Renal pelvis (tissue), 4 donors: Measurements from ENCODE around the gene HRAS. TPM values are rescaled to one million over a fixed set of nuclear protein-coding genes. Genes with fewer than 3 reads are reported as not detected.
A peak's percentile ranks its signal among the peaks of the same experiment; 100 is the strongest.
"Not testable (repeated sequence)": the region's sequence is repeated elsewhere in the genome, so short reads cannot be mapped to it uniquely, and the experiment has no call there.

Experiments
- DNase-seq: peaks from one replicate; pipeline ENCODE4 v3.0.0-alpha.2; 2013
- polyA plus RNA-seq, 3 donors: library from polyadenylated mRNA; unstranded; fragments of 120-200 nt; gene quantifications; one replicate each; pipeline ENCODE4 v1.2.1, GENCODE V29; 2013; ENCODE audit not compliant: insufficient read length in 3 of 3

The HRAS gene
- polyA plus RNA-seq, 3 donors, result 48.3 to 62.5 (median 56.2) TPM

DNA sequence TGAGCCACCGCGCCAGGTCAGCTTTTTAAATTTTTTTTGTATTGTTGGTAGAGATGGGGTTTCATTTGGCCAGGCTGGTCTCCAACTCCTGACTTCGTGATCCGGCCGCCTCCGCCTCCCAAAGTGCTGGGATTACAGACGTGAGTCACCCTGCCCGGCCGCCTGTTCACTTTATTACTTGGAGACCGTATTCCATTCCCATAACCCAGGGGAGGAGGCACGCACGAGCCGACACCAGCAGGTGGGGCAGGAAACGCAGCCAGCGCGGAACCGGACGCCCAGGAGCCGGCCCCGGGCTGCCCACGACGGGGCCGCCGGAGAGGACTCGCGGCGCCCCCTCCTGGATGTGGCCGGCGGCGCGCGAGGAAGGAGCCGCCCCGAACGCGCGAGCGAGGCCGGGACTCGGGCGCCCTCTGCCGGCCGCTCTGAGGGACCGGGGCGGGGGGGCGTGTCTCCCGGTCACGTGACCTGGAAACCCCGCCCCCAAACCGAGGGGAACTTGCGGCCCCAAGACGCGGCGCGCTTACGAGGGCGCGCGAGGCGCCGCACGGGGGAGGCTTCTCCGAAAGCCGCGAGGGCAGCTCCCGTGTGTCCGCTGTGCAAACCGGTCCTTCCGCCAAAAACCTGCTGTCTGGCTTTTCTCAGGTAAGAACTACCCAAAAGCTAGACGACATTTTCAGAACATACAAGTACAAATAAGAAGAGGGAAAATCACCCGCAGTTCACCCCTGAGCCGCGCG lies 16.7 kb downstream of the HRAS start:
- peak; percentile 73 for DNase-seq

DNA sequence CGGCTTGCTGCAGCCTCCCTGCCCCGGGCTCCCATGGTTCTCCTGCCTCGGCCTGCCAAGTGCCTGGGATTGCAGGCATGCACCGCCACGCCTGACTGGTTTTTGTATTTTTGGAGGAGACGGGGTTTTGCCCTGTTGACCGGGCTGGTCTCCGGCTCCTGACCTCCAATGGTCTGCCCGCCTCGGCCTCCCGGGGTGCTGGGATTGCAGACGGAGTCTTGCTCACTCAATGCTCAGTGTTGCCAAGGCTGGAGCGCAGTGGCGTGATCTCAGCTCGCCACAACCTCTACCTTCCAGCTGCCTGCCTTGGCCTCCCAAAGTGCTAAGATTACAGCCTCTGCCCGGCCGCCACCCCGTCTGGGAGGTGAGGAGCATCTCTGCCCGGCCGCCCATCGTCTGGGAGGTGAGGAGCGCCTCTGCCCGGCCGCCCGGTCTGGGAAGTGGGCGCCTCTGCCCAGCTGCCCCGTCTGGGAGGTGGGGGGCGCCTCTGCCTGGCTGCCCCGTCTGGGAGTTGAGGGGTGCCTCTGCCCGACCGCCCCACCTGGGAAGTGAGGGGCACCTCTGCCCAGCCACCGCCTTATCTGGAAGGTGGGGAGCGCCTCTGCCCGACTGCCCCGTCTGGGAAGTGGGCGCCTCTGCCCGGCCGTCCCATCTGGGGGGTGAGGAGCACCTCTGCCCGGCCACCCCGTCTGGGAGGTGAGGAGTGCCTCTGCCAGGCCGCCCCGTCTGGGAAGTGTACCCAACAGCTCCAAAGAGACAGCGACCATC lies 18.3 kb downstream of the HRAS start:
- not testable (repeated sequence) for DNase-seq

DNA sequence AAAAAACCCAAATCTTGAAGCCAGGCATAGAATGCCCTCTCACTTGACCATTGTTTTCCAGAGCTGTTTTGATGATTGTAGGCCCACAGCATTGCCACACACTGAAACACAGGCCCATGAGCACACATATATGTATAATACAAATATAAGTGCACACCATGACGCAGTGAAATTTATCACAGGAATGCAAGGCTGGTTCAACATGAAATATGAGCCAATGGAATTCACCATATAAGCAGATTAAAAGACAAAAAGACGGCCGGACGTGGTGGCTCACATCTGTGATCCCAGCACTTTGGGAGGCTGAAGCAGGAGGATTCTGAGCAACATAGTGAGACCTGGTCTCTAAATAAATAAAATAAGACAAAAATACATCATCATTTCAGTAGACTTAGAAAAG lies 19.0 kb downstream of the HRAS start:
- DNase-seq, result no peak

DNA sequence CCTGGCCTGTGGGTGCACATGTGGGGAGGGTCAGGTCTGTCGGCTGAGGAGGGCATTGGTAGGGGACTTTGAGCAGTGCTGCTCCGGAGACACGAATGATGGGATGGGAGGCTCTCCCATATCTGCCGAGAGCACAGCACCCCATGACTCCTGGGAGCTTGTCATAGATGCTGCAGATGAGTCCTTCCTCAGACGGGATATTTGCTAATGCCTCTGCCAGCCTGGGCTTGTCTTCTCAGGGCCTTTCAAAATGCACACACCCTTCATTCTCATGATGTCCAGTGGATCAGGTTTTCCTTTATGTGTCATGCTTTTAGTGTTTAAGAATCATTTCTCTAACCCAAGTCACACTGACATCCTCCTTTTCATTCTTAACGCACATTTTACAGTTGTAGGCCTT lies 20.2 kb downstream of the HRAS start:
- DNase-seq, result no peak

GRCh38 chr11:514606-515005 lies 20.8 kb downstream of the HRAS start:
- no peak for DNase-seq

- no peak for DNase-seq
These were observed 22.4 kb downstream of the HRAS start for GRCh38 chr11:512761-513595.

DNA sequence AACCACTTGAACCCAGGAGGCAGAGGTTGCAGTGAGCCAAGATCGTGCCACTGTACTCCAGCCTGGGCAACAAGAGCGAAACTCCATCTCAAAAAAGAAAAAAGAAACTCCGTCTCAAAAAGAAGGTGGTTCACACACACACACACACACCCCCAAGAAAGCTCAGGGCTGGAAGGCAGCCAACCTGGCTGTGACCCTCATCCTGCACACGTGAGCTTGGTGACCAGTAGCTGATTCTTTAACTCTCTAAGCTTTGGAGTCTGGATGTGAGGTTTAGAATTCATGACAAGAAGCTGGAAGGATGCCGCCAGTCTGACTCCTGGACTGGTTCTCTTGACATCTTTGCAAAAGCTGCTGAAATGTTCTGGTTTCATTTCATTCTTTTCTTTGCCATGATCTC lies 26.4 kb downstream of the HRAS start:
- no peak for DNase-seq

- no peak for DNase-seq
These were observed 27.5 kb downstream of the HRAS start for GRCh38 chr11:507727-508515.

DNA sequence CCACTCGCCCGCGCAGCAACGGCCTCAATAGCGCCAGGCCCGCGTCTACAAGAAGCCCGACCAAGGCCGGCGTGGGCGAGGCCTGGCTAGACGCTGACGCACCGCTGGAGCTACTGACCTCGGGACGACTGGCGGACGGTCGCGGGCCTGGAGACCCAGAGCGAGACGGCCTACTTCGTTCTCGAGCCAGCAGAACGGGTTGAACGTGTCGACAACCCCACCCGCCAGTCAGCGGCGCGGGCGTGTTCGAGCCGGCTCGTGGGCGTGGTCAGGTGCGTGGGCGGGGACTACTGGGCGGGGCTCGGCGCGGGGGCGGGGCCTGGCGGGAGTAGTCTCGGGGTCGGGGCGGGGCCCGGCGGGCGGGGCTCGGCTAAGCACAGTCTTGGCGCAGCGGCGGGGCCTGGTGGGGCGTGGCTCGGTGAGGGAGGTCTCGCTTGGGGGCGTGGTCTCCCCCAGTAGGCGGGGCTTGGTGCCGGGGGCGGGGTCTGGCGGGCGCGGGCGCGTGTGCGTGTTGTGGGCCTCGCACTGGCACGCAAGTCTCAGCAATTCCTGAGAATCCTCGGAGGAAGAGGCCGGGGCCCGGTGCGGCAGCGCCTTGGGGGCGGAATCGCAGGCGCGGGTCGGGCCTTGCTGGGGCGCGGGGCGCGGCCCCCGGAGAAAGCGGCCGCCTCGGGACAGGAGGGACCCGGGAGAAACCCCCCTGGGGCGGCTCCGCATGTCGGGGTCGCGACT lies 28.2 kb downstream of the HRAS start, which contains the start of gene RNH1:
TSS of gene RNH1 (minus strand) at position 248 of the 732 bp plus-strand sequence. CDS start 5,080 bp downstream, outside the sequence.
- peak; percentile 91 for DNase-seq

DNA sequence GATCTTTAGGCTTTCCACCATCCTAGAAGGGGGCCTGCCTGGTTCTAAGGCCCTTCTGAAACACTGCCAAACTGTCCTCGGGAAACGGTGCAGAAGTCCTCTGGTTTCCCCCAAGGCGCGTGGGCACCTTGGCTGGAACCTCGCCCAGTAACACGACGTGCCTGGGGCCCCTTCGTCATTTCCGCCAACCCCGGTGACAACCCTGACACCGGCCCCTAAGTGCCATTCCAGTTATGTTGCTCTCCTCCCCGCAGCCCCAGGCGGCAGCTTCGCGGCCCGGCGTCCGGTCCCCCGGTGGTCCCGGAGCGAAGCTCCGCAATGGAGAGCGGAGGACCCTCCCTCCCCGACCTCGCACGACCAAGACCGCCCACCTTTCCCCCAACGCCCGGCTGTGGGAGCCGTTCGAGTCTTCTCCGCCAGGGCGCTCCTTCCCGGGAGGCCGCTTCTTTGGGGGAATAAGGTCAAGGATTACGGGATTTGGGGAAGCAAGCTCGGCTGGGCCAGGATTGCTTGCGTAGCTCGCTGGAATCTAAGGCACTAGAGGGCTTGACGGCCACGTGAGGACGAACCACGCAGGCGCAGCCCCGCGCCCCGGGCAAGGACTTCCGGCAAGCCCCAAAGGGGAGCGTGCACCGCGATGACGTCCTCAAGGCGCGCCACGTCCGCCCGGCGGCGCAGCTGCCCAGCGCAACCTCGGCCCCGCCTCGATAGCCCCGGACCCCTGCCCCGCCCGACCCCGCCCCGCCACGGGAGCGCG lies 29.0 kb downstream of the HRAS start:
- peak; percentile 97 for DNase-seq

DNA sequence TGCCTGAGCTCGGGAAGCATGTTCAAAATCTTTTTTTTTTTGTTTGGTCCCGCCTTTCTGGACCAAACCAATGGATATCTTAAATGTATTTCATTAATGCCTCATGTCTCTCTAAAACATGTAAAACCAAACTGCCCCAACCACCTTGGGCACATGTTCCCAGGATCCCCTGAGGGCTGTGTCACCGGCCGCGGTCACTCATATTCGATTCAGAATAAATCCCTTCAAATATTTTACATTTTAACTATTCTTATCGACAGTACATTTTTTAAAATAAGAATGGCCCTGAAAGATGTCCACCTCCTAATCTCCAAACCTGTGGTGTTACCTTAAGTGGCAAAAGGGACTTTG lies 30.4 kb downstream of the HRAS start:
- DNase-seq, result no peak

DNA sequence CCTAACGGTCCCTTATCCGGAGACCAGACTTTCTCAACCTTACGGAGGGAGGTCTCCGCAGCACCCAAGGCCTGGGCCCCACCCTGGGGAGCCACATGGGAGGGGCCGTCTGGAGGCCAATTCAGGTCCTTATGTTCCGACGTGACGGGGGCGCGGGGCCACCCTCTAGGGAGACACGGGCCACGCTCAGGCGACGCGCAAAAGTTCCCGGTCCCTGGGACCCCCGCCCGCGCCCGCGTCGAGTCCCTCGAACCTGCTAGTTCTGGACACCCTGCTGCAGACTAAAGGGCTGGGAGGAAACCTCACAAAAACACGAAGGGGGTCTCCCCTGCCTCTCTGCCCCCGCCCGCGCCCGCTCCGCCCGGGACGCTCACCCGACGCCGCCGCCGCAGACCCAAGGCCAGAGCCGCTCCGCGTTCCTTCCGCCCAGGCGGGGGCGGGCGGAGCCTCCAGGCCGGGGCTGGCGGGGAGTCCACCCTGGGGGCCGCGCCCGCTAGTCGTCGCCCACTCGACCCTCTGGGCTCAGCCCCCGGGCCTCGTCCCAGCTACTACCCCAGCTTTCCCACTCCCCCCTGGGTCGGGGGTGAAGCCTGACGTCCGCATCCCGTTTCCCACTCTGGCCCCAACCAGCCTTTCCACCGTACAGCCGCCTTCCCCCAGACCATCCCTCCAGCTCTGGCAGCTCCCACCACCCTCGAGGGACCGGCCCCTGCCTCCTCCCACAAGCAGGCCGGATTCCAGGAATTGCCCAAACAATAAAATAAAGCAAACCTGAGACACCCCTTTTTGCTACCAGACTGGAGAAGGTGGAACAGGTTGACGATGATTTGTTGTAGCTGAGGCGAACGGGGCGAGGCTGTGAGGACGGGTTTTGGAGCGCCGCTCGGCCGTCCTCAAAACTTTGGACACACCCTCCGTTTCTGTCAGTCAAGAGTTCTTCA lies 31.1 kb downstream of the HRAS start:
- DNase-seq, result peak; percentile 53

GRCh38 chr11:503179-503981 lies 32.0 kb downstream of the HRAS start:
- no peak for DNase-seq

- DNase-seq, result no peak
These were observed 32.8 kb downstream of the HRAS start for GRCh38 chr11:502288-503178.

- DNase-seq, result no peak
These were observed 33.6 kb downstream of the HRAS start for GRCh38 chr11:501683-502287.

DNA sequence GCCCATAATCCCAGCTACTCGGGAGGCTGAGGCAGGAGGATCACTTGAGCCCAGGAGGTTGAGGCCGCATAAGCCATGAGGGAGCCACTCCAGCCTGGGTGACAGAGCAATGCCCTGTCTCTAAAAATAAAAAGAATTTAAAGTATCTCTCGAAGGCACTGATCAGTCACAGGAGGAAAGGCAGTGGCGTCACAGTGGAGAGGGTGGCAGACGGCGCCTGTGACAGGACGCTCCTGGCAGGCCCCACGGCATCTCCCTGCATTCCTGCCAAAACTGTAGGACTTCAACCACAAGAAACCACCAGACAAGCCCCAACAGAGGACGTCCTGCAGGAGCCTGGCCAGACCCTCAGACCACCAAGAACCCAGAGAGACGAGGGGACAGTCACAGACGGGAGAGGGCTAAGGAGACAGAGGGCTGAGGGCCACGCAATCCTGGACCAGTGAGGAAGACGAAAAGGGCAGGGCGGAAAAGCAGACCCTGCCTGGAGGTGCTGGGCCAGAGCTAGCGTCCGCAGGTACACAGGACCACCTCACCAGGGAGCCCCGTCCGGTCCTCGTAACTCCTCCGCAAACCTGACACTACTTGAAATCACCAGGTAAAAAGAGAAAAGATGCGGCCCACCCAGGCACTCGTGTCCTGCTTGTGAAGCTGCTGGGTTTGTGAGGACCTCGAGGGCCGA lies 34.2 kb downstream of the HRAS start:
- no peak for DNase-seq
